ENCODE measurements around the gene ZNF490. TPM values are rescaled to one million over a fixed set of nuclear protein-coding genes. Genes with fewer than 3 reads are reported as not detected.
"Not testable (repeated sequence)": the region's sequence is repeated elsewhere in the genome, so short reads cannot be mapped to it uniquely, and the experiment has no call there.

Gene ZNF490
- polyA plus RNA-seq, 2 of the 4 experiments (the other 2 are of a cell fraction), result 0.57 to 2.4 TPM

DNA sequence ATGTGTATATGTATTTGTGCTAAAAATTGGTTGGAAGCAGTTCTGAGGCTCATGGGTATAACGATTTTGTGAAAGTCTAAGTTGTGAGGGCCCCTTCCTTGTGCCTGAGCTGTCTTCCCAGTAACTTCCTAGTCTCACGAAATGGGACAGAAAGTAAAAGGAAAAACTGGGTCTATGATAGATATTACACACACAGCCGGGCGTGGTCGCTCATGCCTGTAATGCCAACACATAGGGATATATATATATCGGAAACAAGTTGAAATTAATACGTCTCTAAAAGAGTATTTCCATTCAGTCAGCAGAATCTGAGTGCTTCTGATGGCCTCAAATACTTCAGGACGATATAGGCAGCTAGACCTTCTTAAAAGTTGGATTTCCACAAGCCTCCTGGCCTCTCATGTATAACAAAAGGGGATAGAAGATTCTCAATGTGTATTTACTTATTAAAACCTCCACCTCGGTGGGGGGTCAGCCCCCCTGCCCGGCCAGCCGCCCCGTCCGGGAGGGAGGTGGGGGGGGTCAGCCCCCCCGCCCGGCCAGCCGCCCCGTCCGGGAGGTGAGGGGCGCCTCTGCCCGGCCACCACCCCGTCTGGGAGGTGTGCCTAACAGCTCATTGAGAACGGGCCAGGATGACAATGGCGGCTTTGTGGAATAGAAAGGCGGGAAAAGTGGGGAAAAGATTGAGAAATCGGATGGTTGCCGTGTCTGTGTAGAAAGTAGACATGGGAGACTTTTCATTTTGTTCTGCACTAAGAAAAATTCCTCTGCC is 10.8 kb upstream of the ZNF490 start:
- H3K4me2 ChIP-seq; CTCF ChIA-PET; FAIRE-seq; H3K4me1 ChIP-seq; H3K4me3 ChIP-seq; DNase-seq (ENCODE audit: low read depth in 1 of 2, low spot score in 1 of 2); POLR2A ChIA-PET; ATAC-seq; H3K27ac ChIP-seq: not testable (repeated sequence)
- 92% methylated on average over 9 of the region's 26 CpGs for WGBS (ENCODE audit: missing lambda C conversion rate)
- peaks cover 65% of the 10 kb centered on the region for H3K9me3 ChIP-seq

DNA sequence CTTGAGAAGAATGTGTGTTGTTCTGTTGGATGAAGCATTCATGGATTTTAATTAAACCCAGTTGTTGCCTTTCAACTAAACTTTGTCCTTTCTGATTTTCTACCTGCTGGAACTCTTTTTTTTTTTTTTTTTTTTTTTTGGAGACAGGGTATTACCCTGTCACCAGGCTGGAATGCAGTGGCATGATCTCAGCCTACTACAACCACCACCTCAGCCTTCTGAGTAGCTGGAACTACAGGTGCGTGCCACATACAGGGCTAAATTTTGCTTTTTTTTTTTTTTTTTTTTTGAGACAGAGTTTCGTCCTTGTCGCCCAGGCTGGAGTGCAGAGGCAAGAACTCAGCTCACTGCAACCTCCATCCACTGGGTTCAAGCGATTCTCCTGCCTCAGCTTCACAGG is 7.0 kb upstream of the ZNF490 start:
- POLR2A ChIA-PET, result no interaction called here
- TF ChIP-seq NPAS2 (CRISPR knock-in tag; IDR thresholded peaks at IDR 0.05; ENCODE audit: borderline replicate concordance) (no peak), EHF (CRISPR knock-in tag; IDR thresholded peaks at IDR 0.05) (no peak), CBX2 (IDR thresholded peaks at IDR 0.05; ENCODE audit: borderline replicate concordance, low read depth) (no peak), MAZ (IDR thresholded peaks at IDR 0.05; ENCODE audit: borderline replicate concordance, low read depth, low read length) (no peak)
- Histone ChIP-seq H3K4me2 (no peak overlapping the region), H3K27ac (no peak overlapping the region), H3K4me3 (no peak overlapping the region), H3K9me3 (peaks cover 57% of the 10 kb centered on the region), H3K4me1 (no peaks in the 10 kb centered on the region)
- DNase-seq (ENCODE audit: low read depth in 1 of 2, low spot score in 1 of 2) (no peak), ATAC-seq (no peak), FAIRE-seq (no peak)
- WGBS (ENCODE audit: missing lambda C conversion rate), result 93% methylated on average over 4 of the region's 4 CpGs
- CTCF ChIA-PET, result interaction anchor here (0.7 kb wide), 1 partner anchor 19 kb away, joined by 3 read pairs; no protein-coding TSS in a partner anchor

- Histone ChIP-seq H3K4me1 (no peaks in the 10 kb centered on the region), H3K9me3 (peaks cover 40% of the 10 kb centered on the region), H3K27ac (peak overlapping the region; percentile 82 to 93), H3K4me2 (peak overlapping the region; percentile 86), H3K4me3 (peak overlapping the region; percentile 99)
- DNase-seq (ENCODE audit: low read depth in 1 of 2, low spot score in 1 of 2) (peak; percentile 60 to 75), ATAC-seq (peak; percentile 85 to 86), FAIRE-seq (no peak)
- ChIA-PET CTCF (no interaction called here), POLR2A (interaction anchor here (0.7 to 1.5 kb wide), 6 partner anchors 13 to 952 kb away, joined by 3 to 9 read pairs (median 3); partner anchors contain the start of genes MAN2B1, ZNF443 and ZNF564)
- 2% methylated on average over 10 of the region's 10 CpGs for WGBS (ENCODE audit: missing lambda C conversion rate)
- TF ChIP-seq RARB (CRISPR knock-in tag; IDR thresholded peaks at IDR 0.05), result no peak
- TF ChIP-seq ZFP36 (IDR thresholded peaks at IDR 0.05; ENCODE audit: borderline replicate concordance, partially characterized antibody), result no peak
- TF ChIP-seq, protein P1, sequence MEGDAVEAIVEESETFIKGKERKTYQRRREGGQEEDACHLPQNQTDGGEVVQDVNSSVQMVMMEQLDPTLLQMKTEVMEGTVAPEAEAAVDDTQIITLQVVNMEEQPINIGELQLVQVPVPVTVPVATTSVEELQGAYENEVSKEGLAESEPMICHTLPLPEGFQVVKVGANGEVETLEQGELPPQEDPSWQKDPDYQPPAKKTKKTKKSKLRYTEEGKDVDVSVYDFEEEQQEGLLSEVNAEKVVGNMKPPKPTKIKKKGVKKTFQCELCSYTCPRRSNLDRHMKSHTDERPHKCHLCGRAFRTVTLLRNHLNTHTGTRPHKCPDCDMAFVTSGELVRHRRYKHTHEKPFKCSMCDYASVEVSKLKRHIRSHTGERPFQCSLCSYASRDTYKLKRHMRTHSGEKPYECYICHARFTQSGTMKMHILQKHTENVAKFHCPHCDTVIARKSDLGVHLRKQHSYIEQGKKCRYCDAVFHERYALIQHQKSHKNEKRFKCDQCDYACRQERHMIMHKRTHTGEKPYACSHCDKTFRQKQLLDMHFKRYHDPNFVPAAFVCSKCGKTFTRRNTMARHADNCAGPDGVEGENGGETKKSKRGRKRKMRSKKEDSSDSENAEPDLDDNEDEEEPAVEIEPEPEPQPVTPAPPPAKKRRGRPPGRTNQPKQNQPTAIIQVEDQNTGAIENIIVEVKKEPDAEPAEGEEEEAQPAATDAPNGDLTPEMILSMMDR (IDR thresholded peaks at IDR 0.05), result no peak
- TF ChIP-seq CHD2 (IDR thresholded peaks at IDR 0.05; ENCODE audit: low read length, partially characterized antibody), result no peak
- TF ChIP-seq FOSB (CRISPR knock-in tag; IDR thresholded peaks at IDR 0.05), result no peak
- TF ChIP-seq, protein P2, sequence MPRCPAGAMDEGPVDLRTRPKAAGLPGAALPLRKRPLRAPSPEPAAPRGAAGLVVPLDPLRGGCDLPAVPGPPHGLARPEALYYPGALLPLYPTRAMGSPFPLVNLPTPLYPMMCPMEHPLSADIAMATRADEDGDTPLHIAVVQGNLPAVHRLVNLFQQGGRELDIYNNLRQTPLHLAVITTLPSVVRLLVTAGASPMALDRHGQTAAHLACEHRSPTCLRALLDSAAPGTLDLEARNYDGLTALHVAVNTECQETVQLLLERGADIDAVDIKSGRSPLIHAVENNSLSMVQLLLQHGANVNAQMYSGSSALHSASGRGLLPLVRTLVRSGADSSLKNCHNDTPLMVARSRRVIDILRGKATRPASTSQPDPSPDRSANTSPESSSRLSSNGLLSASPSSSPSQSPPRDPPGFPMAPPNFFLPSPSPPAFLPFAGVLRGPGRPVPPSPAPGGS (IDR thresholded peaks at IDR 0.05), result no peak
- TF ChIP-seq RCOR1 (IDR thresholded peaks at IDR 0.05; ENCODE audit: low read depth, low read length), result no peak
- no peak for TF ChIP-seq GATA3 (IDR thresholded peaks at IDR 0.05; ENCODE audit: borderline replicate concordance)
- TF ChIP-seq ELK1 (IDR thresholded peaks at IDR 0.05; ENCODE audit: low read depth, low read length), result no peak
- TF ChIP-seq HOXB13 (CRISPR knock-in tag; IDR thresholded peaks at IDR 0.05; ENCODE audit: low read depth), result no peak
- TF ChIP-seq REST (IDR thresholded peaks at IDR 0.05), result no peak
- TF ChIP-seq RNF2 (IDR thresholded peaks at IDR 0.05; ENCODE audit: borderline replicate concordance, low read depth), result no peak
- no peak for TF ChIP-seq SMC3 (IDR thresholded peaks at IDR 0.05)
- TF ChIP-seq CBX2 (IDR thresholded peaks at IDR 0.05; ENCODE audit: borderline replicate concordance, low read depth), result no peak
- no peak for TF ChIP-seq HMGXB4 (CRISPR knock-in tag; IDR thresholded peaks at IDR 0.05; ENCODE audit: borderline replicate concordance)
Observed at GRCh38 chr19:12611361-12611699, 717 bp upstream of the ZNF490 start.
